ENCODE data around the gene FRY.

DNA sequence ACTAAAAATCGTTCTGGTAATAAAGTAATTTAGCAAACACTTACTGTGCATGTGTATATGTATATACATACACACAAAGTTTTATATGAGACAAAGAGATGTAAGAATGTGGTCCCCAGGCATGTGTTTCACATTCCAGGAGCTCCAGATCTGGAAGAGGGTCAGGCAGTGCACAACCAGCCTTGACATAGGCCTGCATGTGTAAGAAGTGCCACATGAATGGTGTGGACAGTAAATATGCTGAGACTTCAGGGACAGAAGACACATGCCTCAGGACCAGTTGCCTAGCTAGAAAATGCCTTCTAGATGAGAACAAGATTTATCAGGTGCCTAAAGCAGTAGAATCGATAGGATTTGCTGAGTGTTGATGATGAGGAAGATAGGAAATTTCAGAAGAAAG, 76.4 kb downstream of the FRY start:
- no peak for TF ChIP-seq POLR2A (IDR thresholded peaks at IDR 0.05)
- TF ChIP-seq, protein P1, sequence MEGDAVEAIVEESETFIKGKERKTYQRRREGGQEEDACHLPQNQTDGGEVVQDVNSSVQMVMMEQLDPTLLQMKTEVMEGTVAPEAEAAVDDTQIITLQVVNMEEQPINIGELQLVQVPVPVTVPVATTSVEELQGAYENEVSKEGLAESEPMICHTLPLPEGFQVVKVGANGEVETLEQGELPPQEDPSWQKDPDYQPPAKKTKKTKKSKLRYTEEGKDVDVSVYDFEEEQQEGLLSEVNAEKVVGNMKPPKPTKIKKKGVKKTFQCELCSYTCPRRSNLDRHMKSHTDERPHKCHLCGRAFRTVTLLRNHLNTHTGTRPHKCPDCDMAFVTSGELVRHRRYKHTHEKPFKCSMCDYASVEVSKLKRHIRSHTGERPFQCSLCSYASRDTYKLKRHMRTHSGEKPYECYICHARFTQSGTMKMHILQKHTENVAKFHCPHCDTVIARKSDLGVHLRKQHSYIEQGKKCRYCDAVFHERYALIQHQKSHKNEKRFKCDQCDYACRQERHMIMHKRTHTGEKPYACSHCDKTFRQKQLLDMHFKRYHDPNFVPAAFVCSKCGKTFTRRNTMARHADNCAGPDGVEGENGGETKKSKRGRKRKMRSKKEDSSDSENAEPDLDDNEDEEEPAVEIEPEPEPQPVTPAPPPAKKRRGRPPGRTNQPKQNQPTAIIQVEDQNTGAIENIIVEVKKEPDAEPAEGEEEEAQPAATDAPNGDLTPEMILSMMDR (IDR thresholded peaks at IDR 0.05): no peak

All from gastroesophageal sphincter (tissue), 3 donors.